Gastrocnemius medialis (tissue), 4 donors: Measurements from ENCODE around the gene BDNF. TPM values are rescaled to one million over a fixed set of nuclear protein-coding genes. Genes with fewer than 3 reads are reported as not detected.

ENCODE experiments used
- ATAC-seq, 2 donors: fragments of 150-250 bp; one replicate each; pipeline ENCODE4 v1.9.1; 2016
- DNase-seq, 2 donors: peaks; one replicate each; pipeline ENCODE4 v3.0.0-alpha.2; 2019
- H3K27ac ChIP-seq, 4 donors: fragments of 200-600 bp; sonication (generic); 1 replicate in 1 of 4; 2 replicates in 3 of 4; pipeline ENCODE4 v1.5.1; 2016 to 2018; ENCODE audit warnings: mild to moderate bottlenecking in 2 of 4, moderate library complexity in 1 of 4
- H3K27me3 ChIP-seq, 3 donors: fragments of 200-600 bp; sonication (generic) in 2 of 3; 1 replicate in 1 of 3; 2 replicates in 2 of 3; pipeline versions ENCODE4 v1.5.1 to v1.6.0; 2016 to 2019; ENCODE audit warnings: mild to moderate bottlenecking in 1 of 3, moderate library complexity in 1 of 3
- H3K36me3 ChIP-seq, 2 donors: fragments of 200-600 bp; sonication (generic) in 1 of 2; one replicate each; pipeline ENCODE4 v1.5.1; 2017 to 2018
- H3K4me1 ChIP-seq, 2 donors: fragments of 200-600 bp; sonication (generic) in 1 of 2; one replicate each; pipeline ENCODE4 v1.5.1; 2016 to 2017; ENCODE audit warnings: mild to moderate bottlenecking in 2 of 2
- H3K4me3 ChIP-seq, 4 donors: fragments of 200-600 bp; sonication (generic) in 3 of 4; 1 replicate in 1 of 4; 2 replicates in 3 of 4; pipeline ENCODE4 v1.5.1; 2016 to 2019; ENCODE audit warnings: mild to moderate bottlenecking in 2 of 4
- H3K9me3 ChIP-seq, 3 donors: fragments of 200-600 bp; sonication (generic) in 2 of 3; 1 replicate in 1 of 3; 2 replicates in 2 of 3; pipeline ENCODE4 v1.5.1; 2016 to 2019
- POLR2A ChIP-seq, 2 donors: fragments of 450-650 bp; IDR thresholded peaks; one replicate each; pipeline ENCODE4 v1.6.1; 2017; ENCODE audit warnings: antibody characterized with exemption in 2 of 2, mild to moderate bottlenecking in 2 of 2, moderate library complexity in 2 of 2
- in situ Hi-C, 4 donors: fragments of 200-750 bp; cut with MboI; loops; one replicate each; pipeline versions ENCODE4 v1.15.0 to v1.8.0; 2017; ENCODE audit warnings: low sequenced_read_pairs in 4 of 4
- intact Hi-C: fragments of 100-400 bp; cut with DNase I; formaldehyde crosslinking; loops from one replicate; pipeline ENCODE4 v1.15.1; 2023; ENCODE audit warnings: low total_unique reads
- total RNA-seq, 4 donors: library from RNA; depleted of rRNA; stranded (reverse); fragments of >200 nt; gene quantifications; one replicate each; pipeline versions ENCODE4 v1.1.0 to v1.2.3, GENCODE V29; 2016
- TF ChIP-seq, protein P1 (sequence below), 5 experiments: fragments of 450-650 bp in 3 of 5; fragments of 200-600 bp in 2 of 5; sonication (generic) in 2 of 5; IDR thresholded peaks in 4 of 5; conservative IDR thresholded peaks in 1 of 5; 1 replicate in 4 of 5; 2 replicates in 1 of 5; pipeline ENCODE4 v1.5.1; 2016 to 2019; ENCODE audit warnings: antibody characterized with exemption in 5 of 5, mild to moderate bottlenecking in 3 of 5, moderate library complexity in 3 of 5

Gene BDNF
- total RNA-seq, 4 donors from 2014 or later: 0.09 TPM; not detected in 3

- Histone ChIP-seq H3K27me3 (no peaks in the 10 kb centered on the region), H3K4me1 (no peaks in the 10 kb centered on the region), H3K27ac (no peak overlapping the region), H3K36me3 (no peaks in the 10 kb centered on the region), H3K9me3 (no peaks in the 10 kb centered on the region), H3K4me3 (no peak overlapping the region)
- DNase-seq: no peak
- in situ Hi-C loops: no loop called here
- no peak for TF ChIP-seq POLR2A (IDR thresholded peaks at IDR 0.05)
- TF ChIP-seq, protein P1, sequence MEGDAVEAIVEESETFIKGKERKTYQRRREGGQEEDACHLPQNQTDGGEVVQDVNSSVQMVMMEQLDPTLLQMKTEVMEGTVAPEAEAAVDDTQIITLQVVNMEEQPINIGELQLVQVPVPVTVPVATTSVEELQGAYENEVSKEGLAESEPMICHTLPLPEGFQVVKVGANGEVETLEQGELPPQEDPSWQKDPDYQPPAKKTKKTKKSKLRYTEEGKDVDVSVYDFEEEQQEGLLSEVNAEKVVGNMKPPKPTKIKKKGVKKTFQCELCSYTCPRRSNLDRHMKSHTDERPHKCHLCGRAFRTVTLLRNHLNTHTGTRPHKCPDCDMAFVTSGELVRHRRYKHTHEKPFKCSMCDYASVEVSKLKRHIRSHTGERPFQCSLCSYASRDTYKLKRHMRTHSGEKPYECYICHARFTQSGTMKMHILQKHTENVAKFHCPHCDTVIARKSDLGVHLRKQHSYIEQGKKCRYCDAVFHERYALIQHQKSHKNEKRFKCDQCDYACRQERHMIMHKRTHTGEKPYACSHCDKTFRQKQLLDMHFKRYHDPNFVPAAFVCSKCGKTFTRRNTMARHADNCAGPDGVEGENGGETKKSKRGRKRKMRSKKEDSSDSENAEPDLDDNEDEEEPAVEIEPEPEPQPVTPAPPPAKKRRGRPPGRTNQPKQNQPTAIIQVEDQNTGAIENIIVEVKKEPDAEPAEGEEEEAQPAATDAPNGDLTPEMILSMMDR (IDR thresholded peaks at IDR 0.05 in 4 of 5, conservative IDR thresholded peaks at IDR 0.05 in 1 of 5): no peak
- no peak for ATAC-seq
- intact Hi-C loops: loop anchor here (5.0 kb wide), 1 partner anchor 1523 kb away; no protein-coding TSS in a partner anchor
Measured at GRCh38 chr11:27653990-27654758, 46.1 kb downstream of the BDNF start.

DNA sequence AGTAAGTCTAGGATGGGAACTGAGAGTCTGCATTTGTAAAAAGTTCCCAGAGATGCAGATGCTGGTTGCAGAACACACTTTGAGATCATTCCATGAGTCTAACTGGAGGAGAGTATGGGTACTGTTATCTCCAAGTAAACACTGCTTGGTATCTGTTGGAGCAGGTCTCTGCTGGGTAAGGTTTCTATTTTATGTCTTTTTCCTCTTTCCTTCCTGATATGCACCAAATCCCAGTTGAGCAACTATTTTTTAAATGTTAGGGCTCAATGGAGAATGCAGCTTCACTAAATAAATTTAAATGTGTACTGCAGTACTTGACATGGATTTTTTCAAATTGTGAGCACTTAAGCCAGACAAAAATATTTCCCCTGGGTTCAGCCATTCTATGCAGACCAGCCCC, 48.5 kb downstream of the BDNF start:
- Histone ChIP-seq H3K27ac (no peak overlapping the region), H3K9me3 (no peaks in the 10 kb centered on the region)
- in situ Hi-C loops: no loop called here

GRCh38 chr11:27650988-27651387, 49.3 kb downstream of the BDNF start:
- TF ChIP-seq, protein P1 (IDR thresholded peaks at IDR 0.05 in 4 of 5, conservative IDR thresholded peaks at IDR 0.05 in 1 of 5): no peak
- no peak for TF ChIP-seq POLR2A (IDR thresholded peaks at IDR 0.05)
- no peaks in the 10 kb centered on the region for H3K27me3 ChIP-seq
- intact Hi-C loops (loop anchor here (5.0 kb wide), 1 partner anchor 1526 kb away; no protein-coding TSS in a partner anchor), in situ Hi-C loops (no loop called here)
- H3K4me3 ChIP-seq: no peak overlapping the region
- H3K36me3 ChIP-seq: no peaks in the 10 kb centered on the region
- H3K9me3 ChIP-seq: no peaks in the 10 kb centered on the region
- H3K4me1 ChIP-seq: peaks cover 0 to 5% of the 10 kb centered on the region in 2 donors
- ATAC-seq (no peak), DNase-seq (no peak)
- H3K27ac ChIP-seq: no peak overlapping the region

More for the DNA sequence above, 48.5 kb downstream of the BDNF start:
- Histone ChIP-seq H3K4me3 (no peak overlapping the region), H3K27me3 (no peaks in the 10 kb centered on the region), H3K36me3 (no peaks in the 10 kb centered on the region), H3K4me1 (peaks cover 0 to under 1% of the 10 kb centered on the region in 2 donors)
- ATAC-seq (no peak), DNase-seq (no peak)
- TF ChIP-seq POLR2A (IDR thresholded peaks at IDR 0.05): no peak
- TF ChIP-seq, protein P1 (IDR thresholded peaks at IDR 0.05 in 4 of 5, conservative IDR thresholded peaks at IDR 0.05 in 1 of 5): no peak
- intact Hi-C loops: loop anchor here (5.0 kb wide), 1 partner anchor 1526 kb away; no protein-coding TSS in a partner anchor

GRCh38 chr11:27649800-27650199, 50.5 kb downstream of the BDNF start:
- Histone ChIP-seq H3K27ac (no peak overlapping the region), H3K27me3 (no peaks in the 10 kb centered on the region), H3K9me3 (no peaks in the 10 kb centered on the region), H3K36me3 (no peaks in the 10 kb centered on the region), H3K4me3 (no peak overlapping the region), H3K4me1 (peaks cover 0 to 11% of the 10 kb centered on the region in 2 donors)
- ATAC-seq (no peak), DNase-seq (no peak)
- TF ChIP-seq, protein P1 (IDR thresholded peaks at IDR 0.05 in 4 of 5, conservative IDR thresholded peaks at IDR 0.05 in 1 of 5): no peak
- no peak for TF ChIP-seq POLR2A (IDR thresholded peaks at IDR 0.05)
- in situ Hi-C loops (no loop called here), intact Hi-C loops (loop anchor here (5.0 kb wide), 2 partner anchors 53 to 1528 kb away; partner anchors contain the start of gene BDNF)
